GM19238 (cell line): ENCODE results near the gene MAN1C1.
"Not testable (repeated sequence)": the region's sequence is repeated elsewhere in the genome, so short reads cannot be mapped to it uniquely, and the experiment has no call there.

Experiments used
- DNase-seq: peaks from one replicate; pipeline ENCODE4 v3.0.0; 2011; ENCODE audit warnings: low spot score; ENCODE audit not compliant: insufficient read length

The MAN1C1 gene

DNA sequence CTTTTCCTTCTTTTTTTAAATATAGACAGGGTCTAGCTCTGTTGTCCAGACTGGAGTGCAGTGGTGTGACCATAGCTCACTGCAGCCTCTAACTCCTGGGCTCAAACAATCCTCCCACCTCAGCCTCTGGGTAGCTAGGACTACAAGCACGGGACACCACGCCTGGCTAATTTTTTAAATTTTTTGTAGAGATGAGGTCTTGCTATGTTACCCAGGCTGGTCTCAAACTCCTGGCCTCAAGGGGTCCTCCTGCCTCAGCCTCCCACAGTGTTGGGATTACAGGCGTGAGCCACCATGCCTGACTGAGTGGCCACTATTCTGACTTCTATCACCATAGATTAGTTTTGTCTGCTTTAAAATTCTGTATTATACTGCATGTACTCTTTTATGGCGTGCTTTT, 80.1 kb downstream of the MAN1C1 start:
- DNase-seq = not testable (repeated sequence)

DNA sequence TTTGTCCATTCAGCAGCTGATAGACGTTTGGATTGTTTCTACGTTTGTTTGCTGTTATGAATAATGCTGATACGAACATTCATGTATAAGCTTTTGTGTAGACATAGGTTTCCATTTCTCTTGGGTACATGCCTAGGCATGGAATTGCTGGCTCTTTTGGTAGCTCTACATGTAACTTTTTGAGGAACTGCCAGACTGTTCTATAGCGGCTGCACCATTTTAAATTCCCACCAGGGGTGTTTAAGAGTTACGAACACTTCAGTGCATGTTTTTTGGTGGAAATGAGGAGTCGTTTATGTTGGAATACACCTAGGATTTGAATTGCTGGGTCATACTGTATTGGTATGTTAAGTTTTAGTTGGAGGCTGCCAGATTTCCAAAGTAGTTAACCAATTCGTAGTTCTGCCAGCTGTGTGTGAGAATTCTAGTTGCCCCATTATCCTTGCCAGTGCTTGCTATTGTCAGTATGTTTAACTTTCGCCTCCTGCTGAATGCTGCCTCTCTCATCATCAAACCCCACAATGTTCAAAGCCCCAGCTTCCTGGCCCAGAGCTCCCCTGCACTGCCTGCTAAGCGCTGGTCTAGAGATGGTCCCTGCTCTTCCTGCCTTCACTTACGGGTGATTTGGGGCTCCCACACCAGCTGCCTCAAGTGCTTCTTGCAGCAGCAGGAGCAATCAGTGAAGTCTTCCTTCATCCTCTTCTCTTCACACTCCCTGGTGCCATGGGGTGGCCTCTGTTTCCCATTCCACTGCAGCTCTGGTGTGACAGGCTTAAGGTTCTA, 81.0 kb downstream of the MAN1C1 start:
- no peak for DNase-seq

DNA sequence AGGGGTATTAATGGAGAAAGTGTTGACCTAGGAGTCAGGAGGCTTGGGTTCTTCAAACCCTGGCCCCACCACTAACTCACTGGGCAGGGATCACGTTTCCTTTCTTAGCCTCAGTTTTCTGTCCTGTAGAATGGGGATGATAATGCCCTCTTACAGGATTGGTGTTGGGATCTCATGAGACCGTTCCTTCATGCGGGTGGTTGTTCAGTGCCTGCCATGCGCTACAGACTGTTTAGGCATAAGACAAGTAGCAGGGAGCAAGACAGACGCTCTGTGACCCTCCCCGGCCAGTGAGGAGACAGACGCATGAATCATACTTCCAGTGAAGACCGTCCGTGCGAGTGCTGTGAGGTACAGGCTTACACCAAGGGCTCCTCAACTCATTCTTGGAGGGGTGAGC, 81.7 kb downstream of the MAN1C1 start:
- DNase-seq = no peak

DNA sequence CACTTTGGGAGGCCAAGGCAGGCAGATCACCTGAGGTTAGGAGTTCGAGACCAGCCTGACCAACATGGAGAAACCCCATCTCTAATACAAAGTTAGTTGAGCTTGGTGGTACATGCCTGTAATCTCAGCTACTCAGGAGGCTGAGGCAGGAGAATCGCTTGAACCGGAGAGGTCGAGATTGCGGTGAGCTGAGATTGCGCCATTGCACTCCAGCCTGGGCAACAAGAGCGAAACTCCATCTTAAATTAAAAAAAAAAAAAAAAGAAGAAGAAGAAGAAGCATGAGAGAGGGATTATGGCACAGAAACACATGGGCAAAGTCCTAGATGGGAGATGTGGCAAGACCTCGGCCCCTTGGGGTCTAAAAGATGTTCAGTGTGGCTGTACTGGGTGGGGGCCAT, 82.5 kb downstream of the MAN1C1 start:
- DNase-seq = not testable (repeated sequence)

DNA sequence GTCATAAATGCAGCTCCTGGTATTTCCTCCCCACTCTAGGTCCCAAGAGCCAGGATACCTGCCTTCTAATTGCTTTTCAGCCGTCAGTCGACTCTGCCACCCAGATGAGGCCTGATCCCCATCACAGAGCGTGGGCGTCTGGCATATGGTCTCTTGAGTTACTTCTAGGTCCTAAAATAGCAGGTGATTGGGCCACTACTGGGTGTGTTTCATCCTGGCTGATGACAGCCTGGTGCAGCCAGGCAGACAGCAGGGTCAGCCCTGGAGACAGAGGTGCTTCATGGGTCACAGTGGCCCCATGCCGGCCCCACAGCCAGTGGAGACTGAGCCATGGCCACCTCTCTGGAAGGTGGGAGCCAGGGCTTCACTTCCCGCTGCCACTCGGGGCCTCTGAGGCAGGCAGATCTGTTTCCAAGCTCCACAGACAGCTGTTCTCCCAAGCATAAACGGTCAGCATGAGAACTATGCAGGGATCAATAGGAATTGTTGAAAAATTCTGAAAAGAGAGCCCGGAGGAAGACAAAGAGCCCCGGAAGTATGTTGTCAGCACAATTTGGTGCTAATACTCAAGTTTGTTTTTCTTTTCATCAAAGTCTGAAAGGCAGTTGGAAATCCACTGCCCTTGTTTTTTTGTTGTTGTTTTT, 83.0 kb downstream of the MAN1C1 start:
- no peak for DNase-seq

DNA sequence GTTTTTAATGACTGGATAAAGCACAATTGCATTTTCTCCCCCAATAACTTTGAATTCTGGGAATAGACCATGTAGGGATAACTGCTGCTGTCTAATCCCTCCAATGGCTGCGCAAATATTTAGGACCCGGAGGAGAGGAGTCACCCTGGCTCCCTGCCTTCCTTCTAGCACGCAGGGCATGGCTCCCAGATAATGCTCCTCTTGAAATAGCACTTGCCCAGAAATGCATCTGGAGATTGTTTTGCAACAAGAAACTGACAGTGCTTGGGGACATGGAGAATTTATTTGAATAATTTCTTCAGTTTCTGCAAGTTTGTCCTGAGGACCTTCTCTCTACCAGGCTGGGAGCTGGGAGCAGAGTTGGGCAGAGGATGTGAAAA, 83.5 kb downstream of the MAN1C1 start:
- DNase-seq = no peak

DNA sequence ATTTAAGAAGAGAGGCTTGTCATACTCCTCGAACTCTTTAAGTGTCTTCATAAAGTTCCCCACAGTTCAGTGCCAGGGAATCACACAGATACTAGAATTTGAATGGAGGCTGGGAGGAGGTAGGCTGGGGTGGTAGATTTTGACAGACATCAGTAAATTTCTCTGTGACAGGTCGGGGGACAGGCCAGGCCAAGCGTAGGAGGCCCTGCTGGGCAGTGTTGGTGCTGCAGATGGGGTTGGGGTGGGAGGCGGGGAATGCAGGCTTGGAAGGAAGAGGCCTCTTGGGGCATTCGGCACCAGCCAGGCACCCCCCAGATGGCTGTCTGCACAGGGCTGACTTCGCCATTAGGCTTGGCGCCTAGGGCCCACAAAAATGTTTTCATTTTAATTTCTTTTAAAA, 84.0 kb downstream of the MAN1C1 start:
- no peak for DNase-seq

DNA sequence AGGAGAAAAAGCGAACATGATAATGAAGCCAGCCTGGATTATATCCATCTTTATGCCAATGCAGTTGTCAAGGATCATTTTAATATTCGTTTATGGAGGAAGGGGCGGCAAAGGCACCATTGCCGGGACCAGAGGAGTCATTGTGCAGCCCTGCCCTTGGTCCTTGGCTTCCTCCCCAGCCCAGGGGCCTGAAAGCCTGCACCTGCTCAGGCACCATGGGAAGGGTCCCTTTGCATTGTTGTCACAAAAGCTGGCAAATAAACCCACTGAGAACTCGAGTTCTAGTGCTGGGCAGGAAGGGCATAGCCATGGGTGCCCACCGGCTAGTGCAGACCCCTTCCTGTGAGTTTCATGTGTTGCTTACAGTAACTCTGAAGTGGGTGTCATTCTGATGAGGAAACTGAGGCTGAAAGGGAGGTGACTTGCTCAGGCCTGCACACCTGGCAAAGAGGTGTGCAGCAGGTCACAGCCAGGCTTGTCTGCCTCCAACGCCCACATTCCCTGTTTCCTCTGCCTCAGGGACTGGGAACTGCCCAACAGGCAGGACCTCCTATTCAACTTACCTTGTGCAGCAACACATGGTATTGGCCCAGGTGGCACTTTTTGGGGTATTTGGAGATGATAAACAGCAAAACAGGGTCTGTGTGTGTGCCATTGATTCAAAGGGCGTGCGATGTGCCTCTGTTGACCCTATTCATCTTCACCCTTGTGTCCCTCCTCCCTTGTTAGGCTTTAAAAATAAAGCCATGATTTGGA, 84.6 kb downstream of the MAN1C1 start:
- DNase-seq = no peak

DNA sequence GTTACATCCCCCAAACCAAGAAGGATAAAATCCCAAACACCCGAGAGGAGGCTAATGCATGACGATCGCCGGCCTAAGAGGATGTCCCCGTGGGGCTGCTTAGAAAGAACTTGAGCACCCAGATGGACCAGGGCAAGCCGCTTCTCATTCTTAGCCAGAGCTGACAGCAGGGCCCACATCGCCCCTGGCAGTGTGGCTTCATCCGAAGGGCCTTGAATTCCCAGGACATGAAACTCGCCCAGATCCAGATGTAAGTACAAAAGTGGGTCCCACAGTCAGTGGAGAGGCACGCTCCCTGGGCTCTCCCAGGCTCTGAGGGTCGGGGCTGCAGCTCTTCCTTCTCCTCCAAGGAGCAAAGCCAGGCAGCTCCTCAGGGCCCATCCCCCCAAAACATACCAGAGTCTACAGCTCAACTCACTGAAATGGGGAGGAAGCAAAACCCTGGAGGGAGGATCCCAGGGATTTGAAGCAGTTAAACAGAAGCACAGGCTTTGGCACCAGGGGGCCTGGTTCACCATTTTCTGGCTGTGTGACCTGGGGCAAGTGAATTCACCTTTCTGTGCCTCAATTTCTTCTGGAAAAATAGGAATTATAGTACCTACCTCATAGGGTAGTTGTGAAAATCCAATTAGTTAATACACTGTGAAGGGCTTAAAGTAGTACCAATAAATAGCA, 85.6 kb downstream of the MAN1C1 start:
- DNase-seq = no peak

DNA sequence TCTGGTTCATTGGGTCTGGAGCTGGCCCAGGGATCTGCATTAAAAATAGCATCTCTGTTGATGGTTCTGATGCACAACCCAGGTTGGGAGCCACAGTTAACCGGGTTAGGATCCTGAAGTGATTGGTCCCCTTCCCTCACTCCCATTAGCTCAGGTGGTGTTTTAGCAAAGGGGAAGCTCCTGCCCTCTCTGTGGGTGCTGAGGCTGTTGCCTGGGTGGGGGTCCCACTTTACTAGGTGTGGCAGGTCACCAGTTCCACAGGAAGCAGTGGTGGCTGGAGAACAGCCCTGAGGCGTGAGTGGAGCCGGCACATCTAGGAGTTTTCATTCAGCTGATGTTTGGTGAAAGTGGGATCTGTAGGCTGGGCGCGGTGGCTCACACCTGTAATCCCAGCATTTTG, 86.5 kb downstream of the MAN1C1 start:
- DNase-seq = no peak

DNA sequence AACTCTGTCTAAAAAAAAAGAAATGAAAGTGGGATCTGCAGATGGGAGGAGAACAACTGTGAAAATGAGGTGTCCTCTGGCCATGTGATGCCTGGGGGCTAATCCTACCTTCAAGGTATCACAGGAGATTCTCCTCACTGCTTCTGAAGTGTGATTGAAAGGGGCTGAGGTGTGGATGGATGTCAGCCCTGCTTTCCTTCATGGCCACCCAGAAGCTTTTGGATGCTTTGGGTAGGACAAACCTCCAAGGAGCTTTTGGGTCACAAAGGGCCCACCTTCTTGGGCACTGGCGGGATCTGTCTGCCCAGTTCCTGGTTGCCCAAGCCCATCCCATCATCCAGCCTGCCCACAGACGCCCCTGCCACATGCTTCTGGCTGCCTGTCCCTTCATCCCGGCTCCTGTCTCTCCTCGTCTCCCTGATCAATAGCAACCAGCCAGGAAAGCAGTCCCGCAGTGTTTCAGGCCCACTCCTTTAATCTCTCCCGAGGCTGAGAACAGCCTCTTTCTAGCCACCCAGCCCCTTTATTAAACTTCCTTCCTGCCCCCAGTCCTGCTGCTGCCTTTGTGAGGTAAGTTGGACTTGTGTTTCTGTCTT, 87.2 kb downstream of the MAN1C1 start:
- no peak for DNase-seq

DNA sequence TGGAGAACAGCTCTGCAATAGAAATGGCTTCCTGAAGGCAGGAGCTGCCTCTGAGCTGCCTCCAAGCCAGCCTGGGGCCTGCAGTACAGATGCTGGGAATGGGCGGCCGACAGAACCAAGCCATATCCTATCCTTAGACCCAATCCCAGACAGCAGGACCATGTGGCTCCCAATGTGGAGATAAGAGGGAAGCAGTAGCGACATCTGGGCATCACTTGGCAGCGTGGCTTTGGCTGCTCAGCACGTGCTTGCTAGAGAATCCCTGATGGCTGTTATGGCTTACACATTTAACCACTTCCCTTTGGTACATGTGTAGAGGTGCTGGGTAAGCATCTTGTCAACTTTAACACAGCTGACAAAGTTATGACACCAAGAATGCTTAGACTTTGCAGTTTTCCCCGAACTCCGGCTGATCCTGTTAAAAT, 87.7 kb downstream of the MAN1C1 start:
- DNase-seq = no peak

DNA sequence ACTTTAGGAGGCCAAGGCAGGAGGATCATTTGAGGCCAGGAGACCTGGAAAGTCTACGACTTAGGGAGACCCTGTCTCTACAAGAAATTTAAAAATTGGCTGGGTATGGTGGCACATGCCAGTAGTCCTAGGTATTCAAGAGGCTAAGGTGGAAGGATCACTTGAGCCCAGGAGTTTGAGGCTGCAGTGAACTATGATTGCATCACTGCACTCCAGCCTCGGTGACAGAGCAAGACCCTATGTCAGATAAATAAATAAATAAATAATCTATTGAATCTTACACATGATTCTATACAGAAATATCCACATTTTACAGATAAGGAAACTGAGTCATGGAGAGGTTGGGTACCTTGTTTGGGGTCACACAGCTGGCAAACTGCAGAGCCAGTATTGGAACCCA, 89.1 kb downstream of the MAN1C1 start:
- no peak for DNase-seq

DNA sequence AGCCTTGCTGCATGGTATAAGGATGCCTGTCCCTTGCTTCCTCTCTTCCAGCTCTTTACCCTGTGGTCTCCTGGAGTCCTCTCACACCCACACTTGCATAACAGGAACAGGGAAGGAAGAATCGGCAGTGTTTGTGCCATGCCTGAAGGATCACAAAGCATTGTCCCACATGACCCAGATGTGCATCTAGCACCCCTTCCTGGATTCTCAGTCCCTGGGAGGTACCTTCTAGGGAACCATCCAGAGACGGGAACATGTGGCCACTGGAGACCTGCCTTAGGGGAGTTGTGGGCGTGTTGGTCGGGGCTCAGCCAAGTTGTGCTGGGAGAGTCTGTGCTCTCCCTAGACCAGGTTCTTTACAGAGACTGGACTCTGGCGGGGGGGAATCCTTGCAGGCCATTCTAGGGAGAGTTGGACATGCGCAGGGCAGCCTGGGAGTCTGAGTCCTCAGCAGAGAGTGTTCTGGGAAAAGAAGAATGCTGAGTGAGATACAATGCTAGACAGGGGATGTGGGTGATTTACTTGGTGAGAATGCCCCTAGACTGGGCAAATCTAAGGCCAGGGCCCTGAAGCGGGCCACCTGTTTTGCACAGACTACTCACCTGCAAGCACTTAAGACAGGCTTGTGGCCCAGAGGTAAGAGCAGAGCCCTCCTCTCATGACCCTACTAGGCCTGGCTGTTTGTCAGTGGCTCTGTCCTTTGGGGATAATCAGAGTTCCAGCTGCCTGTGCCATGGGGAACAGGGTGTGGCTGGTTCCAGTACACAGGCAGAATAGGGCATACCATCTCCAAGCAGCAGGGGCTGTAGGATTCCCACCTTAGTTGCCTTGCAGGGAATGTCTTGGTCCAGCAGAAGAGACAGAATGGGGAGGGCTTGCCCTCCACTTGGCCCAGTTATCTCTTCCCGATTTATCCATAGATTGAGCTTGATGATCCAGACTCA, 89.8 kb downstream of the MAN1C1 start:
- DNase-seq = no peak

DNA sequence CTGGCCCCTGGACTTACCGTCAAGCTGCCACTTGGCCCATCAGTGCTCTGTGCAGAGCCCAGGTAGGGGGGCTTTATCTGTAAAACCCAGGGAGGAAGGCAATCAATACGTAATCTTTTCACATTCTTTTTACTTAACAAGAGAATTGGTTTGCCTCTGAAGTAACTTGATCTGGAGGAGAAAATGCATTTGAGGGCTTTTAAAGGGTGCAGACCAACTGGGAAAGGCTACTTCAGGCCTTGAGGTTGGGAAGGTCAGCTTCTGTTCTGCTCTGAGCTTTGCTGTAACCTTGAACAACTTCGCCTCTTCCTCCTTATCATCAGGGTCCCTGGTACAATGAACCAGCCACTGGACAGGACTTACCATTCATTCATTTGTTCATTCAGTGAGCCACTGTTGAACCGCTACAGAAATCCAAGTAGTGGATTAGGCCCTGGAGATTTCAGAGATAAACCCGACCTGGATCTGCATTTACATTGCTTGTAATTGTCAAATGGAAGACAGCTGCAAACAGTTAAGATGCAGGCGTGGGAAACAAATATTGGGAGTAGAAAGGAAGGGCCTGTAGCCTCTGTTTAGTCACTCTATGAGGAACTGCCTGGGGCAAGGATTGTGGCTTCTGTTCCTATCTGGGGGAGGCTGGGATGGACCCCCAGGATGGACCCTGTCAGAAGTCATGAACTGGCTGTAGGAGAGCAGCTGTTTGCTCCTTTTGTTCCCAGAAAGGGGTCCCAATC, 90.9 kb downstream of the MAN1C1 start:
- DNase-seq = no peak

DNA sequence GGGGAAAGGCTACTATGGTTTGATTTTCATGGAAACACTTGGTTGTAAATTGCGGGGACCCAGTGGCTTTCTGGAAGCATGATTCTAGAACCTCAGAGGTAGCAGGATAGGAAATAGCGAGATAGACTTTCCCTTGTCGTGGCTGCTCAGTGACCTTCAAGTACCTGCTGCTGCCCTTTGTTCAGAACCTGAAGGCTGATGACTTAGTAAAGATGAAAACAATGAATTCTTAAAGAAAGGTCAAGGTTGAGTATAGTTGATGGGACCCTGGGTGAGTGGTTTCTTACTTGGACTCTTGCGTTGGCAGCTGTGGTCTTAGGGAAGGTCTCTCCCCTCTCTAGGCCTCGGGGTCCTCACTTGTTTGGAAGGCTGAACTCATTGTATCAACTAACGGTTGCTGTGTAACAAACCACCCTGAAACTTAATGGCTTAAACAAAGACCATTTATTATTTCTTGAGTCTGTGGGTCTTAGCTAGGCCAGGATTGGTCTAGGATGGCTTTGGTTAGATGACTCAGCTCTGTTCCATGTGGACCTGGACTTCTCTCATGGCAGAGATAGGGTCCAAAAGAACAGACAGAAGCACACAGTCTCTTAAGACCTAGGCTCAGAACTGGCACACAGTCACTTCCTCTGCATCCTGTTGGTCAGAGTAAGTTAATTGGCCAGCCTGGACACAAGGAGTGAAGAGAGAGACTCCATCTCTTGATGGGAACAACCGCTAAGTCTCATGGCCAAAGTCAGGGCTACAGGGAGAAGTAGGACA, 94.2 kb downstream of the MAN1C1 start:
- no peak for DNase-seq

DNA sequence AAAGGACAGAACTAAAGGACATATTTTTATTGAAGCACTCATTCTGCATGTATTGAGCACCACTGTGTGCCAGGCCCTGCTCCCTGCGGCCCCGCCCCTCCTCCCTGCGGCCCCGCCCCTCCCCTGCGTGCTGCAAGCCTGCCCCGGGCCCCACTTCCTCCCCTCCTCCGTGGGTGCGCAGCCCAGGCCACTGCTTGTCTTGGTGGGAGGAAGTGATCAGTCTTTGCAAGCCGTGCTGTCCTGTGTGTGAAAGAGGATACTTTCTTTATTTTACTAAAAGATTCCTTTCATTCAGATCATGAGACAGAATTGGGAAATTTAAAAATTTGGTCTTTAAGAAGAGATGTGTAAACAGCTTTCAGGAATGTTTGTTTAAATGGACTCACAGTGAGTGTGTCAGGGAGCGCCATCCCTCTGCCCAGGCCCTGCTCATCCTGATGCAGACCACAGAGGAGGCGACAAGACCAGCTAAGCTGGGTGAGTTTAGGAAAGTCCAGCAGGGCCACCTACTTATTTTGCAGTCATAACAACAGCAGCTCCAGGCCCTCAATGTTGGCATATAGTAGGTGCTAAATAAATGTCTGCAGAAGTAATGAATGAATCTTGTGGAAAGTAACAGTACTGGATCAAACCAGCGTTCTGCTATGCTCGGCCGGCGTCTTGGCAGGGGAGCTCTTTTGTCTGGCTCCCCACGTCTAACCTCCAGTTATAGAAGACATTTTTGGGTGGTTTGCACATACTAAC, 95.1 kb downstream of the MAN1C1 start:
- DNase-seq = no peak

DNA sequence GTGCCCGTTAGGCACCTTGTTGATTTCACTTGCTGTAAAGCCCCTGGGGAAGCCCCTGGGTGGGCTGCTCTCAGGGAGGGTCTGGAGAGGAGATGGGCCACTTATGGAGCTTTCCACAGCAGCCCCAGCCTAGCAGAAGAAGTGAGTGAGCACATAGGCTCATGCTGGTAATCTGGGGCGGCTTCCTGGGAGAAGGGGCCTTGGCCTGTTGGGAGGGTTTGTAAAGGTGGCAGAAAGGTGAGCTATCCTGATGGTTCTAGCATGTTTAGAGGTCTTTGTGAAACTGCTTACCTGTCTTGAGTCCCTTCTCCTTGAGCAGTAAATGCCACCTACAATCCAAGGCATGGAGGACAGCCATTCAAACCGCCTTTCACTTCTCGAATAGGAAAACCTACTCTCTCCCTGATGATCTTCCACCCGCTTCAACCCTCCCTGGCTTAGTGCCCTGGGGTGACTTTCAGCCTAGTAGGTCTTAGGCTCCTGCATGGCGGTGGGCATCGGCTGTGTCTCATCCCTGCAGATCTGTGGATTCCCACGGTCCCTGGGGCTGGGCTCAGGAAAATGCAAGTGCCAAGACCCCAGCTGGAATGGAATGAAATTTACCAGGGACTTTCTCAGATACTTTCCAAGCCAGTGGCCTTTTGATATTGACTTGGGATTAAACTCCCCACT, 95.8 kb downstream of the MAN1C1 start:
- no peak for DNase-seq
